Astrocyte (in vitro differentiated cells and primary cell): ENCODE measurements around the gene LAMTOR3.

Experiments used
- CTCF ChIP-seq: IDR thresholded peaks from 2 replicates; pipeline ENCODE4 v1.5.1; 2011; ENCODE audit warnings: low read depth, mild to moderate bottlenecking, inconsistent platforms, low read length, moderate library complexity; ENCODE audit not compliant: insufficient read depth
- EZH2 ChIP-seq: IDR thresholded peaks from 2 replicates; pipeline ENCODE4 v1.6.1; 2012; ENCODE audit warnings: mild to moderate bottlenecking, low read length, inconsistent platforms; ENCODE audit not compliant: insufficient read depth

GRCh38 chr4:99894998-99895397 lies 771 bp upstream of the LAMTOR3 start:
- TF ChIP-seq CTCF (no peak), EZH2 (no peak)
